Suppressor macrophage treated with lipopolysaccharide for 4 hours (primary cell): ENCODE measurements around the gene RSBN1.
"Not testable (repeated sequence)": the region's sequence is repeated elsewhere in the genome, so short reads cannot be mapped to it uniquely, and the experiment has no call there.

Source experiments
- DNase-seq: peaks from one replicate; pipeline ENCODE4 v3.0.0-alpha.2; 2020

The RSBN1 gene

GRCh38 chr1:113811888-113812660, at the start of gene RSBN1:
Gene RSBN1, minus strand, starts transcription at chr1:113812476. Its CDS starts 64 bp downstream, at chr1:113812412.
- peak; percentile 100 for DNase-seq

DNA sequence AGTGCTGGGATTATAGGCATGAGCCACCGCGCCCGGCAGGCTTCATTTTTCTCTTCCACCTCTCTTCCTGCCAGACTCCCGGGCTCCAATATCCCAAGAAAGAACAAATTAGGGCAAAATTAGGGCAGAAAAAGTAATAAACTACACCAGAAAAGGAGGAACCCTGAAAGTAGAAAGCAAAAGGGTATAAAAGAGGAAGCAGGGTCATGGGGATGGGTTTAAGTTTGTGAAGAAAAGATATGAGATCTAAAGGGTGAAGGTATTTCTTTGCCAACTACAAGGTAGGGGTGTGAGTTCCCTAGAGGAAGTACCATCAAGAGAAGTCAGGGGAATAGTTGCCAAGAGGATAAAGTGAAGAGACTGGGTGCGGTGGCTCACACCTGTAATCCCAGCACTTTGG, 49.4 kb upstream of the RSBN1 start:
- no peak for DNase-seq

- DNase-seq: no peak
These were observed 48.6 kb upstream of the RSBN1 start for GRCh38 chr1:113860891-113861290.

- DNase-seq: peak; percentile 76
These were observed 47.4 kb upstream of the RSBN1 start for GRCh38 chr1:113859478-113860175.

- DNase-seq: no peak
These were observed 46.7 kb upstream of the RSBN1 start for GRCh38 chr1:113858982-113859381.

- DNase-seq: no peak
These were observed 46.1 kb upstream of the RSBN1 start for GRCh38 chr1:113858418-113858817.

- DNase-seq: no peak
These were observed 45.5 kb upstream of the RSBN1 start for GRCh38 chr1:113857776-113858175.

- DNase-seq: no peak
These were observed 44.1 kb upstream of the RSBN1 start for GRCh38 chr1:113856401-113856790.

DNA sequence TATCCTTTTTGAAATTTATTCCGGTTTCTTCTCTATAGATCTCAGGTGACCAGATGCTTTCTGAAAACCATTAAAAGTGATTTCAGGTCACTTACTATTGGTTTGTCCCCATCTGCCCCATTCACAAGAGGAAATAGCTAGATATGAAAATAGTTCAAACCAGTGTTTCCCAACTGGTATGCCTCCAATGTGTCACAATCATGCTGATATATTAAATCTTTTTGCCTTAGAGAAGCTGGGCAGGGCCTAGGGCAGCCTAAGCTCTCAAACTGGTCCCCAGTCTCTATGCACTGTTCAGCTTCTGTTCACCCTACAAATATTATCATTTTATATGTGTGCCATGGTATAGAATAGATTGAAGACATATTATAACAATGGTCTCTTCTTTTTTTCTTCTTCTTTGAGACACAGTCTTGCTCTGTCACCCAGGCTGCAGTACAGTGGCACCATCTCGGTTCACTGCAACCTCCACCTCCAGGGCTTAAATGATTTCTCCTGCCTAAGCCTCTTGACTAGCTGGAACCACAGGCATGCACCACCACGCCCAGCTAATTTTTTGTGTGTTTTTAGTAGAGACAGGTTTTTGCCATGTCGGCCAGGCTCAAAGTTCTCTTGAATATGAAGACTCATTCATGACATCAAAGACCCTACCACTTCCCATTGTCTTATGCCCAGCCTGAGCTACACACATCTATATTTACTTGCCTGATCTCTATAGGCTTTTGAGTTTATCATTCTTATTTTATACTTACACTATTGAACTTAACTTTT, 43.5 kb upstream of the RSBN1 start:
- DNase-seq: no peak

DNA sequence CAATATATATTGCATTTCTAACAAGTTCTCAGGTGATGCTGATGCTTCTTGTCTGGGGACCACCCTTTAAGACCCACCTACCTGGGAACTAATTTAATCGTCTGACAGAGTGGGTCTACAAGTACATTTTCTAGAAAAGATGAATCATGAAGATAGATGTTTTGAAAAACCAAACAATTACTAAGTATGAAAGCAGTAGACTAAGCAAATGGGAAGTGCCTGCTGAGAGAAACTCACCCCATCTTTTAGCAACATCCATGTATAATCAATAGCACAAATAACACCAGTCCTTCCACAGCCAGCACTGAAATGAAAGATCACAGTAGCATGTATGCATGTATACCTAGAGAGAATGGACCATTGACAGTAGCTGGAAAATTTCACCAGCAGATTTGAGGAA, 42.0 kb upstream of the RSBN1 start:
- DNase-seq: no peak

DNA sequence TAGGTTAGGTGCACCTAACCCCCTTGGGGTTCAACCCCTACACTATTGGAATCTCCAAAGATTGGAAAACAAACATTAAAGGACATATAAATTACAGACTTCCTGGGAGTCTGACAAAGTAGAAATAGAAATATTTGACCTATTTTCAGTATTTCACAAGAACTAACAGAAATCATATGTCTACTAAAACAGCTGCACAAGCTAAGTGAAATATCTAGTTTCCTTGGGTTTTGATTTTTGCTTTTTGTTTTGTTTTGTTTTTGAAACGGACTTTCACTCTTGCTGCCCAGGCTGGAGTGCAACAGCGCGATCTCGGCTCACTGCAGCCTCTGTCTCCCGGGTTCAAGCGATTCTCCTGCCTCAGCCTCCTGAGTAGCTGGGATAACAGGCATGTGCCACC, 40.4 kb upstream of the RSBN1 start:
- not testable (repeated sequence) for DNase-seq

- DNase-seq: no peak
These were observed 38.0 kb upstream of the RSBN1 start for GRCh38 chr1:113850127-113850796.

- DNase-seq: no peak
These were observed 36.8 kb upstream of the RSBN1 start for GRCh38 chr1:113849072-113849471.

DNA sequence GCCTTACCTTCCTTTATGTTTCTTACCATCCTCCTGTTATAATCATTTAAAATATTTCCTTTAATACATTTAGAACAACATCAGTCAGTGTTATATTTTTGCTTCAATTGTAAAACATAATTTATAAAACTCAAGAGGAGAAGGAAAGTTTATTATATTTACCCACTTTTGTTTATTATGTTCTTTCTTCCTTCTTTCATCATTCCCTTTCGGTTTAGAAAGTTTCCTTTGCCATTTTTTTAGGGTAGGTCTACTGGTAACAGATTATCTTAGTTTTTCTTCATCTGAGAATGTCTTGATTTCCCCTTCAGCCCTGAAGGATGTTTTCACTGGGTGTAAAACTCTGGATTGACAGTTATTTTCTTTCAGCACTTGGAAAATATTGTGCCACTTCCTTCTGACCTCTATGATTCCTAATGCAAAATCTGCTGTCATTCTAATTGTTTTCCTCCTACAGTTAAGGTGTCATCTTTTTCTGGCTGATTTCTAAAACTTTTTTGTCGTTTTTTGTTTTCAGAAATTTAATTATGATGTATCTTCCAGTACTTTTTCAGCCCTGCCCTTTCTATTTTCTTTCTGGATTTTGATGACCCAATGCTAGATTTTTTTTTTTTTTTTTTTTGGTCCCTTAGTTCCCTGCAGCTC, 34.2 kb upstream of the RSBN1 start:
- no peak for DNase-seq

- DNase-seq: no peak
These were observed 24.3 kb upstream of the RSBN1 start for GRCh38 chr1:113836534-113836933.

DNA sequence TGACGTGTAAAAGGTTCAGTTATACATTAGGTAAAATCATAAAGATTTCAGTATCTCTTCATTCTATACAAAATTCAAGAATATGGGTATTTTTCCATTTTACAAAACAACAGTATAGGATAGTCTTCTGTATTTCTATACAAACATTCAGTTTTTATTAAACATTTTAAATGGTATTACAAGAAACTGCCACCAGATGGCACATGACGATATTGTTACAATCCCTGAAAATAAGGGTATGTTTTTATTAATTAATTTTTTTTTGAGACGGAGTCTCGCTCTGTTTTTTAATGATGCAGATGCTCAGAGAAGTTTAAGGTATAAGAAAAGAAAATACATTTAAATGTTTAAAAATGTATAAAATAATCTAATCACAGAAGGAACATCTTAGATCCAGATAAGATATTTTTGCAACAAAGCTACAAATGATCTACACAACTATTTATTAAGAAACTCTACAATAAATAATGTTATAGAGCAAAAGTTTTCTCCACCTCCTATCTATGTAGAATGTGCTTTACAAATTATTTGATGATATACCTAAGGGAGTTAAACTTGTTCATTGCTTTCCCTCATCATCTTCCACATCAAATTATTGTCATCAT, 23.5 kb upstream of the RSBN1 start:
- peak; percentile 77 for DNase-seq

DNA sequence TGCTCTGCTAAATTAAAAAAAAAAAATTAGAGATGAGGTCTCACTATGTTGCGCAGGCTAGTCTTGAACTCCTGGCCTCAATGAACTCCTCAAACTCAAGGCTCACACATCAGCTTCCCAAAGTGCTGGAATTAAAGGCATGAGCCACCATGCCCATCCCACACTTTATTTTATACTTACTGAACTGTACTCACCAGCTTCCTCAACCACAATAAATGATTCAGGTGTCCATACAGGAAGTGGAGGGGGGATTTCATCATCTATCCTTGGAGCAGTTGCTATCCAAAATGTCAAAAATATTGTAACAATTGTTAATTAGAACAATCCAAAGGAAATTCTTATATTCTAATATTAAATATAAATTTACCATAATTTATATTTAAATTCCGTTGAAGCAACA, 22.4 kb upstream of the RSBN1 start:
- no peak for DNase-seq

- DNase-seq: no peak
These were observed 17.8 kb upstream of the RSBN1 start for GRCh38 chr1:113830039-113830438.

DNA sequence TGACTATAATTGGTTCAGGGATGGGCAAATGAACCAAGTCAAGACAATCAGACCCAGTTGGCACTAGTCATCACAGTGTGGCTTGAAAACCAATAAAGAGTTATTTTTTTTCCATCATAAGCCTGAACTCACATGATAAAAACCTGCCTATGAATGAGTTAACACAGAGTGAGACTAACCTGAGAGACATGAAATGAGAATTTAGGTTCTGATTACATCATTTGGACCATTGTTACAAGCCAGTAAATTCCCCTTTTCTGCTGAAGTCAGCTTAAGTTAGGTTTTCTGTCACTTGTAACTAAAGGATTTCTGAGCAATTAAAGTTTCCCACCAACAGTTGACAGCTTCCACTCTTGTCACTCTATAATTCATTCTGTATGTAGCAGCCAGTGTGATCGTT, 9.6 kb upstream of the RSBN1 start:
- no peak for DNase-seq

- DNase-seq: no peak
These were observed 6.3 kb upstream of the RSBN1 start for GRCh38 chr1:113818578-113818977.

- no peak for DNase-seq
These were observed 942 bp upstream of the RSBN1 start for GRCh38 chr1:113813218-113813617.

DNA sequence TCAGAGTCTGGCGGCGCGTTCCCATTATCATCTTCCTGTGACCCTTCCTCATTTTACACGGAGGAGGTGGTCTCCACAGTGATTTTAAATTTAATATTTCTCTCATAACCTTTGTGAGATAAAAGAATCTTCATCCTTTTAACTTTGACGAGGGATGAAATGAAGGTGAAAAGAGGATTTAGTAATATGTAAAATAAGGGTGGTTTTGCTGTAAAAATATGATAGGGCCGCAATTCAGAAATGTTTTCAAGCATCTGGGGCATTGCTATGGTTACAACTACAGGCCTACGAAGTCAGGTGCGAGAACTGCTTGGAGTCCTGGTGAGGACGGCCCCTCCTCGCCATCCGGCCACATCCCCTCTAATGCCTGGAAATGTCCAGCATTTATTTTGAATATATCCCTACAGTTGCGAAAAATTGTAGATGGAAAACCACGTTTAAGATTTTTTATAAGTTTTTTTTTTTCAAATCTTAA, 422 bp upstream of the RSBN1 start:
- DNase-seq: no peak
